HL-60 (cell line): ENCODE measurements around the gene ATP10D.

Source experiments
- REST ChIP-seq: IDR thresholded peaks from 2 replicates; pipeline ENCODE4 v1.6.1; 2012; ENCODE audit warnings: low read depth; ENCODE audit not compliant: insufficient replicate concordance
- TF ChIP-seq, protein P1 (sequence below): IDR thresholded peaks from one replicate; pipeline ENCODE4 v1.5.1; 2011; ENCODE audit warnings: low read length, control low read depth, inconsistent platforms; ENCODE audit not compliant: insufficient read depth

DNA sequence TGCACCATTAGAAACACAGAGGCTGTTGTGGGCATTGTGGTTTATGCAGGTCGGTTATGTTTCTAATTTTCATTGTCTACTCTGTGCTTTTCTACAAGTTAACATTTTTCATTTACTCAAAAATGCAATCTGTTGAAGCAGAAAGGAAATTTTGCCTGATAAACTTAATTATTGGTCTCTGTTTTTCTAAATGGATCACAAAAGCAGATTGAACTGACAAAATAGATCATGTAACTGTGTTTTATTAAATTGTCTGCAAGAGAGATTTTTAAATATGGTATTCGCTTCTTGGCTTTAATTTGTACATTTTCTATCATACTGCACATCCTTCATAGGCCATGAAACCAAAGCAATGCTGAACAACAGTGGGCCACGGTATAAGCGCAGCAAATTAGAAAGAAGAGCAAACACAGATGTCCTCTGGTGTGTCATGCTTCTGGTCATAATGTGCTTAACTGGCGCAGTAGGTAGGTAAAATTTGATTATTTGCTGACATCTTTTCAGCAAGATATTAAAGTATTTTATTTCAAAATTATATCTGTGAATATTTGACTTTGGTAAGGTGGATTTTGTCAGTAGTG, 50.6 kb downstream of the ATP10D start:
- TF ChIP-seq, protein P1, sequence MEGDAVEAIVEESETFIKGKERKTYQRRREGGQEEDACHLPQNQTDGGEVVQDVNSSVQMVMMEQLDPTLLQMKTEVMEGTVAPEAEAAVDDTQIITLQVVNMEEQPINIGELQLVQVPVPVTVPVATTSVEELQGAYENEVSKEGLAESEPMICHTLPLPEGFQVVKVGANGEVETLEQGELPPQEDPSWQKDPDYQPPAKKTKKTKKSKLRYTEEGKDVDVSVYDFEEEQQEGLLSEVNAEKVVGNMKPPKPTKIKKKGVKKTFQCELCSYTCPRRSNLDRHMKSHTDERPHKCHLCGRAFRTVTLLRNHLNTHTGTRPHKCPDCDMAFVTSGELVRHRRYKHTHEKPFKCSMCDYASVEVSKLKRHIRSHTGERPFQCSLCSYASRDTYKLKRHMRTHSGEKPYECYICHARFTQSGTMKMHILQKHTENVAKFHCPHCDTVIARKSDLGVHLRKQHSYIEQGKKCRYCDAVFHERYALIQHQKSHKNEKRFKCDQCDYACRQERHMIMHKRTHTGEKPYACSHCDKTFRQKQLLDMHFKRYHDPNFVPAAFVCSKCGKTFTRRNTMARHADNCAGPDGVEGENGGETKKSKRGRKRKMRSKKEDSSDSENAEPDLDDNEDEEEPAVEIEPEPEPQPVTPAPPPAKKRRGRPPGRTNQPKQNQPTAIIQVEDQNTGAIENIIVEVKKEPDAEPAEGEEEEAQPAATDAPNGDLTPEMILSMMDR, result no peak
- no peak for TF ChIP-seq REST
